Thoracic aorta (tissue), 2 donors: ENCODE data around the gene RAB28. TPM values are rescaled to one million over a fixed set of nuclear protein-coding genes. Genes with fewer than 3 reads are reported as not detected.

Experiments used
- ATAC-seq: fragments of 150-250 bp; one replicate; pipeline ENCODE4 v1.8.0; 2017; ENCODE audit warnings: low read depth; ENCODE audit not compliant: insufficient number of reproducible peaks, low FRiP score
- DNase-seq: peaks from one replicate; pipeline ENCODE4 v3.0.0-alpha.2; 2020; ENCODE audit warnings: low spot score
- H3K27ac ChIP-seq, 2 donors: fragments of 200-600 bp; sonication (generic); 1 replicate in 1 of 2; 2 replicates in 1 of 2; pipeline ENCODE4 v1.5.1; 2016; ENCODE audit warnings: mild to moderate bottlenecking in 2 of 2, moderate library complexity in 2 of 2
- H3K27me3 ChIP-seq: fragments of 200-600 bp; sonication (generic); replicated peaks from 2 replicates; pipeline ENCODE4 v1.6.0; 2016; ENCODE audit warnings: mild to moderate bottlenecking; ENCODE audit not compliant: insufficient read depth
- H3K36me3 ChIP-seq: fragments of 200-600 bp; sonication (generic); one replicate; pipeline ENCODE4 v1.5.1; 2016
- H3K4me1 ChIP-seq, 2 donors: fragments of 200-600 bp; sonication (generic); 1 replicate in 1 of 2; 2 replicates in 1 of 2; pipeline versions ENCODE4 v1.5.1 to v1.6.0; 2016; ENCODE audit warnings: low read depth in 2 of 2, mild to moderate bottlenecking in 1 of 2; ENCODE audit not compliant: control insufficient read depth in 1 of 2
- H3K4me3 ChIP-seq: fragments of 200-600 bp; sonication (generic); 2 replicates; pipeline ENCODE4 v1.5.1; 2016; ENCODE audit warnings: mild to moderate bottlenecking
- H3K9me3 ChIP-seq: fragments of 200-600 bp; sonication (generic); 2 replicates; pipeline ENCODE4 v1.5.1; 2016
- CTCF ChIP-seq: fragments of 200-600 bp; sonication (generic); IDR thresholded peaks from one replicate; pipeline ENCODE4 v1.5.1; 2019; ENCODE audit warnings: antibody characterized with exemption
- total RNA-seq, 2 donors: library from RNA; depleted of rRNA; stranded (reverse); fragments of >200 nt; gene quantifications; one replicate each; pipeline versions ENCODE4 v1.1.0 to v1.2.3, GENCODE V29; 2016

RAB28 gene
- total RNA-seq, 2 donors from 2014 or later = 17.3 to 24.8 TPM

- Histone ChIP-seq H3K4me1 (peaks cover 11 to 26% of the 10 kb centered on the region in 2 donors), H3K36me3 (no peaks in the 10 kb centered on the region), H3K9me3 (no peaks in the 10 kb centered on the region), H3K4me3 (no peak overlapping the region), H3K27me3 (no peaks in the 10 kb centered on the region), H3K27ac (no peak overlapping the region)
- TF ChIP-seq CTCF = no peak
- ATAC-seq (no peak), DNase-seq (no peak)
These were observed 2.6 kb downstream of the RAB28 start for GRCh38 chr4:13481569-13481968.

DNA sequence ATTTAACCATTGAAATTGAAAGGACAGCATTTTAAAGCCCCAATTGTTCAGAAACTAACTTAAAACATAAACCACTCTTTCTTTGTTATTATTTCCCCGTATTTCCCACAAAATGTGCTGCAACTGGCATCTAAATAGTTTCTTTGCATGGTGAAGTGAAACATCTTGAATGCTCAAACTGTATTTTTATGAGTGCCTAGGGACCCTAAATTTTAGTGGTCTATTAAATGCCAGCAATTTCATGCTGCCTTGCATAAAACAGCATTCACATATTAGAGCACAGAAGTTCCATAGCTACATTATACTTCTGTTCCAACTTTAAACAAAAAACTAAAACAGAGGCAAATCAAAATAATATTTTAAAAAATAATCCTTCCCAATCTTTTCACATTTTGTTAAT is 5.4 kb downstream of the RAB28 start:
- no peak overlapping the region for H3K4me3 ChIP-seq
- H3K27ac ChIP-seq = no peak overlapping the region
- no peak for DNase-seq
- peaks cover 11 to 22% of the 10 kb centered on the region in 2 donors for H3K4me1 ChIP-seq
- ATAC-seq = no peak
- H3K36me3 ChIP-seq = no peaks in the 10 kb centered on the region
- H3K9me3 ChIP-seq = no peaks in the 10 kb centered on the region
- H3K27me3 ChIP-seq = no peaks in the 10 kb centered on the region
- TF ChIP-seq CTCF = no peak

DNA sequence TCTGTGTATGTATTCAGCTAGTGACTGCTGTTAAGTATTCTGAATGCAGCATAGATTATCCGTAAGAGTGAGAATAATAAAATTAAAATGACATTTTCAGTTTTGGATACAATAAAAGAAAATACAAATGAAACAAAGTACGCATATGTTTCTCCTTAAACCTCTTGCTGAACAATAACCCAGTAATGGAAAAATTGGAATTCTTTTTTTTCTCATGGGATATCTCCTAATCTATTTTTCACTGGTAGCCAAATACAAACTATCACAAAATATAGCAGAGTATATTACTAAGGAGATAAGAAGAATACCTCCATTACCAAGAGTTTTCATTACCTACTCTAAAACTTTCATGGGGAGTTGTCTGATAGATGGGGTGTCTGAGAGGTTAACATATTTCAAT is 6.0 kb downstream of the RAB28 start:
- Histone ChIP-seq H3K27me3 (no peaks in the 10 kb centered on the region), H3K36me3 (no peaks in the 10 kb centered on the region), H3K4me1 (peaks cover 8 to 19% of the 10 kb centered on the region in 2 donors), H3K4me3 (no peak overlapping the region), H3K27ac (no peak overlapping the region), H3K9me3 (no peaks in the 10 kb centered on the region)
- DNase-seq (no peak), ATAC-seq (no peak)
- no peak for TF ChIP-seq CTCF

DNA sequence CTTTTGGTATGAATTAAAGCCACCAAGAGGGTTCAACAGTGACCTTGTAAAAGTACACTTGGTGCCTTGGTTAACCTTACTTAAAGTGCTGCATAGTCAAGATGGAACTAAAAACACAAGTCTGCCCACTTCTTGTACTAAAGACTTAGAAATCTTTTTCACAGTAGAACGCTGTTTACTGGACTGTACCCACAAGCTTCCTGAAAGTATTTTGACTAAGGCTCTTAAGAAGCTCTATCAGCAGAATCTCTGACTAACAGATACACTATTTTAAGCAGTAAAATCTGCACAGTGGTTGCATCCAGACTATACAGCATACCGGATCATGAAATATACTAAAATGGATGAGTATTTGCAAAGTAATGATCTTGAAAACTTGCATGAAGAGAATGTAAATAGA is 7.2 kb downstream of the RAB28 start:
- DNase-seq (no peak), ATAC-seq (no peak)
- H3K36me3 ChIP-seq = no peaks in the 10 kb centered on the region
- no peak overlapping the region for H3K4me3 ChIP-seq
- no peaks in the 10 kb centered on the region for H3K27me3 ChIP-seq
- peaks cover 8% of the 10 kb centered on the region in 2 donors for H3K4me1 ChIP-seq
- no peak for TF ChIP-seq CTCF
- no peak overlapping the region for H3K27ac ChIP-seq
- H3K9me3 ChIP-seq = no peaks in the 10 kb centered on the region

GRCh38 chr4:13476152-13476551 is 8.0 kb downstream of the RAB28 start:
- Histone ChIP-seq H3K36me3 (no peaks in the 10 kb centered on the region), H3K4me1 (peaks cover 4 to 5% of the 10 kb centered on the region in 2 donors)
- DNase-seq = no peak

More at GRCh38 chr4:13476152-13476551, 8.0 kb downstream of the RAB28 start:
- H3K27ac ChIP-seq = no peak overlapping the region
- H3K9me3 ChIP-seq = no peaks in the 10 kb centered on the region
- TF ChIP-seq CTCF = no peak
- no peak overlapping the region for H3K4me3 ChIP-seq
- no peaks in the 10 kb centered on the region for H3K27me3 ChIP-seq
- ATAC-seq = no peak
